Neuronal stem cell (in vitro differentiated cells): ENCODE data around the gene ITSN2.

ENCODE experiments used
- DNase-seq: peaks from one replicate; pipeline ENCODE4 v3.0.0-alpha.2; 2013; ENCODE audit warnings: low spot score
- H2AFZ ChIP-seq: one replicate; pipeline ENCODE4 v1.6.1; 2013; ENCODE audit warnings: mild to moderate bottlenecking, low read length, inconsistent platforms
- H2AK5ac ChIP-seq: 2 replicates; pipeline ENCODE4 v1.6.1; 2013; ENCODE audit warnings: low read depth, mild to moderate bottlenecking, inconsistent platforms, low read length, moderate library complexity, mixed read lengths
- H2BK120ac ChIP-seq: 2 replicates; pipeline ENCODE4 v1.6.1; 2013; ENCODE audit warnings: low read depth, mild to moderate bottlenecking, inconsistent platforms, low read length, moderate library complexity, mixed read lengths
- H2BK12ac ChIP-seq: one replicate; pipeline ENCODE4 v1.6.1; 2013; ENCODE audit warnings: low read length, inconsistent platforms
- H2BK15ac ChIP-seq: 2 replicates; pipeline ENCODE4 v1.6.1; 2013; ENCODE audit warnings: mild to moderate bottlenecking, low read length, inconsistent platforms, mixed read lengths
- H2BK5ac ChIP-seq: one replicate; pipeline ENCODE4 v1.6.1; 2013; ENCODE audit warnings: inconsistent platforms, mild to moderate bottlenecking, low read length, moderate library complexity
- H3K14ac ChIP-seq: one replicate; pipeline ENCODE4 v1.6.1; 2013; ENCODE audit warnings: low read length, inconsistent platforms
- H3K18ac ChIP-seq: 2 replicates; pipeline ENCODE4 v1.6.1; 2013; ENCODE audit warnings: low read length, inconsistent platforms
- H3K23ac ChIP-seq: 2 replicates; pipeline ENCODE4 v1.6.1; 2013; ENCODE audit warnings: low read depth, mild to moderate bottlenecking, mixed read lengths, low read length, inconsistent platforms; ENCODE audit not compliant: poor library complexity
- H3K27ac ChIP-seq: replicated peaks from 3 replicates; pipeline ENCODE4 v1.5.1; 2013; ENCODE audit warnings: low read length, inconsistent platforms
- H3K27me3 ChIP-seq, 3 experiments: 2 replicates each; pipeline ENCODE4 v1.6.1; 2013; ENCODE audit warnings: low read length in 3 of 3, mild to moderate bottlenecking in 2 of 3, inconsistent platforms in 1 of 3, low read depth in 1 of 3, mixed read lengths in 1 of 3, moderate library complexity in 1 of 3; ENCODE audit not compliant: control insufficient read depth in 3 of 3, insufficient read depth in 3 of 3
- H3K36me3 ChIP-seq, 2 donors: replicated peaks in 1 of 2; 2 replicates each; pipeline ENCODE4 v1.6.1; 2013; ENCODE audit warnings: low read length in 2 of 2; ENCODE audit not compliant: control insufficient read depth in 2 of 2, insufficient read depth in 2 of 2
- H3K4ac ChIP-seq: 2 replicates; pipeline ENCODE4 v1.6.1; 2013; ENCODE audit warnings: inconsistent platforms, mild to moderate bottlenecking, low read length, moderate library complexity
- H3K4me1 ChIP-seq, 2 donors: 1 replicate in 1 of 2; 2 replicates in 1 of 2; pipeline ENCODE4 v1.6.1; 2013; ENCODE audit warnings: low read length in 2 of 2, low read depth in 1 of 2; ENCODE audit not compliant: control insufficient read depth in 2 of 2, insufficient read depth in 1 of 2
- H3K4me2 ChIP-seq: one replicate; pipeline ENCODE4 v1.6.1; 2013; ENCODE audit warnings: mild to moderate bottlenecking, low read length, inconsistent platforms; ENCODE audit not compliant: insufficient read depth, poor library complexity, severe bottlenecking
- H3K4me3 ChIP-seq, 2 donors: 2 replicates each; pipeline ENCODE4 v1.5.1; 2013; ENCODE audit warnings: low read length in 2 of 2, mild to moderate bottlenecking in 2 of 2, inconsistent platforms in 1 of 2, moderate library complexity in 1 of 2
- H3K79me1 ChIP-seq: one replicate; pipeline ENCODE4 v1.6.1; 2013; ENCODE audit warnings: low read depth, mild to moderate bottlenecking, inconsistent platforms, low read length, moderate library complexity
- H3K9ac ChIP-seq: one replicate; pipeline ENCODE4 v1.6.1; 2013; ENCODE audit warnings: mild to moderate bottlenecking, low read depth, low read length, inconsistent platforms; ENCODE audit not compliant: poor library complexity
- H3K9me3 ChIP-seq, 2 donors: replicated peaks in 1 of 2; 2 replicates each; pipeline versions ENCODE3 to v1.6.1; 2013; ENCODE audit warnings: low read length in 2 of 2, mild to moderate bottlenecking in 2 of 2, inconsistent platforms in 1 of 2, low read depth in 1 of 2, mixed read lengths in 1 of 2, moderate library complexity in 1 of 2; ENCODE audit not compliant: control insufficient read depth in 2 of 2, insufficient read depth in 1 of 2
- H4K8ac ChIP-seq: one replicate; pipeline ENCODE4 v1.6.1; 2013; ENCODE audit warnings: low read depth, mild to moderate bottlenecking, inconsistent platforms, low read length, moderate library complexity
- H4K91ac ChIP-seq: one replicate; pipeline ENCODE4 v1.6.1; 2013; ENCODE audit warnings: low read length, low read depth, mild to moderate bottlenecking, inconsistent platforms; ENCODE audit not compliant: poor library complexity
- WGBS, 2 donors: extraction: QIAGEN DNeasy Blood & Tissue Kit; methylation state at CpG; one replicate each; pipeline ENCODE4 v1.1.7; 2013; ENCODE audit warnings: missing lambda C conversion rate in 2 of 2, mixed read lengths in 1 of 2; ENCODE audit not compliant: insufficient read length in 2 of 2, insufficient replicate concordance in 1 of 2; ENCODE audit errors: extremely low coverage in 2 of 2; 5-methylcytosine and 5-hydroxymethylcytosine counted together

Gene ITSN2

DNA sequence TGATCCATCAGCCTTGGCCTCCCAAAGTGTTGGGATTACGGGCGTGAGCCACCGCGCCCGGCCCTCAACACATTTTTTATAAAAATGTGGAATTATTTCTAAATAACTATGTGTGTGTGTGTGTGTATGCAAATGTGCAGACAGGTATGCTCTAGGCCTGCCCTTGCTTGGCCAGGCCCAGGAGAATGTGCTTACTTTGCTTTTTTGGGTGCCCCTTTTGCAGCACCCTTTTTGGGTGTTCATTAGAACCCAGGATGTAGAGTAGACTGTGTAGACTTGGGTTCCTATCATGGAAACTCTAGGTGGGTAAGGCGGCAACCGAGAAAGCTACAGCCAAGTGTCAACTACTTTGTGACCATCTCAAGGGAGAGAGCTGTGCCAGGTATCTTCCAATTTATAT lies 11.7 kb upstream of the ITSN2 start:
- Histone ChIP-seq H3K27me3 (no peaks in the 10 kb centered on the region), H3K18ac (no peak overlapping the region), H3K4me3 (no peak overlapping the region), H3K23ac (no peak overlapping the region), H3K27ac (no peak overlapping the region), H2BK12ac (no peak overlapping the region), H2BK120ac (no peak overlapping the region), H2AK5ac (no peak overlapping the region), H2BK15ac (no peak overlapping the region), H3K9ac (no peak overlapping the region), H4K91ac (no peak overlapping the region), H3K14ac (no peak overlapping the region), H3K9me3 (no peaks in the 10 kb centered on the region), H2AFZ (no peak overlapping the region), H3K4me2 (no peak overlapping the region), H2BK5ac (no peak overlapping the region), H3K4me1 (no peaks in the 10 kb centered on the region), H3K79me1 (no peaks in the 10 kb centered on the region), H3K36me3 (no peaks in the 10 kb centered on the region), H3K4ac (no peak overlapping the region), H4K8ac (no peak overlapping the region)
- DNase-seq, result no peak
- WGBS, 2 donors, result no CpG with 5 or more reads among the region's 7 CpGs

DNA sequence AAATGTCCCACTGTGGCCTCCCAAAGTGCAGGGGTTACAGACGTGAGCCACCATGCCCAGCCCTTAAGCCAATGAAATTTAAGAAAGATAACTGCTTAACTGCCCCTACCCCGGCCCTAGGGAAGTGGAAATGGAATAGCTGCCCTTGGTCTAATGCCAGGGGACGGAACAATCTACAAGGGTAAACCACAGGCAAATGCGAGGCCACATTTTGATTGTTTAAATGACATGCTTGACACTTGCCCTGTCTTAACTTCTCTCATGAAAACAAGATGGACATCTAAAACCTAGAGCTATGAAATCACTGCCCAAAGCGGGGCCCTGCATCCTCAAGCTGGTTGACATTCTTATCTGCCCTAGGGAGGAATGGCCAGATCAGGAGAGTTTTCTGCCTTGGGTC lies 5.5 kb upstream of the ITSN2 start:
- H3K27ac ChIP-seq, result no peak overlapping the region
- H2BK120ac ChIP-seq, result no peak overlapping the region
- H2BK5ac ChIP-seq, result no peak overlapping the region
- H2AK5ac ChIP-seq, result no peak overlapping the region
- H2BK12ac ChIP-seq, result no peak overlapping the region
- no peaks in the 10 kb centered on the region for H3K79me1 ChIP-seq
- no peak overlapping the region for H4K8ac ChIP-seq
- no peak overlapping the region for H3K4me2 ChIP-seq
- H3K9me3 ChIP-seq, result no peaks in the 10 kb centered on the region
- H3K14ac ChIP-seq, result no peak overlapping the region
- H3K36me3 ChIP-seq, result no peaks in the 10 kb centered on the region
- H3K23ac ChIP-seq, result no peak overlapping the region
- H3K27me3 ChIP-seq, result peaks cover 0 to 15% (median 0%) of the 10 kb centered on the region in 3 experiments
- no peak overlapping the region for H3K18ac ChIP-seq
- H2AFZ ChIP-seq, result no peak overlapping the region
- no peak overlapping the region for H2BK15ac ChIP-seq
- H3K9ac ChIP-seq, result no peak overlapping the region
- no peak for DNase-seq
- WGBS, 2 donors, result no CpG with 5 or more reads among the region's 5 CpGs
- H3K4ac ChIP-seq, result no peak overlapping the region
- no peaks in the 10 kb centered on the region for H3K4me1 ChIP-seq
- no peak overlapping the region for H3K4me3 ChIP-seq
- H4K91ac ChIP-seq, result no peak overlapping the region

DNA sequence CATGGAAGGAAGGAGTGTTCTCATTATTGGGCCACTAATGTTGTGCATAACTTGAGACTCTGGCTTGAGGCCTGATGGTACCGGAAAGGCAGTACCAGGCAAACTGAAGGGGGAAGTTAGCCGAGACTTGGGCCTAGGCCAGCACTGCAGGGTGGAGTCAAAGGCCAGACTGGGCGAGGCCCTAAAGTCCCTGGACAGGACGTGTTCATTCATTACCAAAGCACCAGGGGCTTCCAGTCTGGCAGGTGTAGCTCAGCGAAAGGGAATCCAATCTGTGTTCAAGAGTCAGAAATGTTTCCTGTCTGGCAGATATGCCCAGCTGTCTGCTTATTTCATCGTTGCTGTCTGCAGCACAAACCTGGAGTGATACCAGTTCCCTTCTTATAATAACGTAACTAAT lies 4.7 kb upstream of the ITSN2 start:
- Histone ChIP-seq H3K9ac (no peak overlapping the region), H2BK5ac (no peak overlapping the region), H2BK15ac (no peak overlapping the region), H2BK12ac (no peak overlapping the region), H3K4ac (no peak overlapping the region), H3K27ac (no peak overlapping the region), H3K14ac (no peak overlapping the region), H3K4me1 (no peaks in the 10 kb centered on the region), H3K36me3 (no peaks in the 10 kb centered on the region), H4K8ac (no peak overlapping the region), H2BK120ac (no peak overlapping the region), H2AK5ac (no peak overlapping the region), H3K18ac (no peak overlapping the region), H3K9me3 (no peaks in the 10 kb centered on the region), H3K23ac (no peak overlapping the region), H3K4me3 (no peak overlapping the region), H2AFZ (no peak overlapping the region), H4K91ac (no peak overlapping the region), H3K27me3 (peaks cover 0 to 15% (median 0%) of the 10 kb centered on the region in 3 experiments), H3K79me1 (peaks cover under 1% of the 10 kb centered on the region), H3K4me2 (no peak overlapping the region)
- no peak for DNase-seq
- WGBS, 2 donors, result no CpG with 5 or more reads among the region's 7 CpGs

DNA sequence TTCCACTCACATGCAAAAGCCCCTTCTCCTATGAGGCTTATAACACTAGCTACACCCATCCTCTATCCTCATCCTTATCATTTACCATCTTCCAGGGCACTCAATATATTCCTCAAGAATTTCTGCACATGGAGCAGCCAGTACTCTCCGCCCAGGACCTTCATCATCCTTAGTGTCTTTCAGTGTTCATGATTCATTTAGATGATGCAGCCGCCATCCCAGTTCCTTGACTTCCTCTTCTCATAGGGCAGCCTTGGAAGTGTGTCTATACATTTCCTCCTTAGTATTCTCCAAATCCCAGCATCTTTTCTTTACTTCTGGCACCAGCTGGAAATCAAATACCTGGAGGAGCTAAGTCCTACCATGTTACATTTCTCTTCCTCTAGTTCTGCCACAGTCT lies 3.0 kb upstream of the ITSN2 start:
- Histone ChIP-seq H3K4me2 (no peak overlapping the region), H2BK15ac (no peak overlapping the region), H2BK12ac (no peak overlapping the region), H3K79me1 (peaks cover 3% of the 10 kb centered on the region), H2AFZ (no peak overlapping the region), H3K14ac (no peak overlapping the region), H3K4me1 (peaks cover 0 to 9% of the 10 kb centered on the region in 2 donors), H4K8ac (no peak overlapping the region), H3K27me3 (peaks cover 0 to 21% (median 12%) of the 10 kb centered on the region in 3 experiments), H3K9ac (no peak overlapping the region), H2BK5ac (no peak overlapping the region), H3K23ac (no peak overlapping the region), H3K27ac (no peak overlapping the region), H3K9me3 (no peaks in the 10 kb centered on the region), H3K36me3 (no peaks in the 10 kb centered on the region), H2AK5ac (no peak overlapping the region), H4K91ac (no peak overlapping the region), H3K18ac (no peak overlapping the region), H3K4me3 (no peak overlapping the region), H2BK120ac (no peak overlapping the region), H3K4ac (no peak overlapping the region)
- no peak for DNase-seq
- no CpG with 5 or more reads among the region's 2 CpGs for WGBS, 2 donors
